Mammary epithelial cell (primary cell): ENCODE data around the gene AHDC1.

Experiments
- EZH2 ChIP-seq: IDR thresholded peaks from 2 replicates; pipeline ENCODE4 v1.6.1; 2012; ENCODE audit warnings: low read length, inconsistent platforms, borderline replicate concordance
- TF ChIP-seq, protein P1 (sequence below), 2 donors: IDR thresholded peaks in 1 of 2; conservative IDR thresholded peaks in 1 of 2; 2 replicates each; pipeline ENCODE4 v1.5.1; 2011 to 2012; ENCODE audit warnings: inconsistent platforms in 2 of 2, low read length in 2 of 2, mild to moderate bottlenecking in 2 of 2, control low read depth in 1 of 2, low read depth in 1 of 2; ENCODE audit not compliant: insufficient read depth in 1 of 2; ENCODE audit errors: extremely low read depth in 1 of 2

DNA sequence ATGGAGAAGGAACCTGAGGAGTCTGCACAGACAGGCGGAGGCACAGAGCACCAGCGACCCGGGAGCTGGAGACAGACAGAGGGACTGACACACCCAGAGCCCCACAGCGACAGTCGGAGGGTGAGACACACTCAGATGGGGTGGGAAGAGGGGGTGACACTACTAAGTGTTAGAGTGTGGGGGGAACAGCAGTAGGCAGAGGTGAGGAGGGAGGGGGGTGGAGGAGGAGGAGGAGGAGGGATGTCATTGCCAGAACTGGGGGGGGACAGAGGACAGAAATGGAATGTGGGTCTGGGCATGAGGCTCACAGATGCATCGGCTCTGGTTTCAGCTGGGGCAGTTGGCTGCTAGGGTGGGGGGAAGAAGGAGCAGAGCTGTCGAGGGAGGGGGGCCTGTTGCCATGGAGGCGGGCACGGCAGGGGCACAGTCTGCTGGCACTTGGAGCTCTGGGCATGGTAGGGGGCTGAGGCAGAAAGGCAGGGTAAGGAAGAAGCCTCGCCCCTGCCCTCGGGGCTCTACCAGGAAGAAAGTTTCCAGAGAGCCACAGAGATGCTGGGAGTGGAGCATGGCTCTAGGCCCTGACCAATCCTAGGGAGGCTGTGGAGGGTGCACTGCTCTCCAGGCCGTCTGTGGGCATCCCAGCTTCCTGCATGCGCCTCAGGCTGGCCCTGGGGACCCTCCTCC lies 37.3 kb downstream of the AHDC1 start:
- TF ChIP-seq, protein P1, sequence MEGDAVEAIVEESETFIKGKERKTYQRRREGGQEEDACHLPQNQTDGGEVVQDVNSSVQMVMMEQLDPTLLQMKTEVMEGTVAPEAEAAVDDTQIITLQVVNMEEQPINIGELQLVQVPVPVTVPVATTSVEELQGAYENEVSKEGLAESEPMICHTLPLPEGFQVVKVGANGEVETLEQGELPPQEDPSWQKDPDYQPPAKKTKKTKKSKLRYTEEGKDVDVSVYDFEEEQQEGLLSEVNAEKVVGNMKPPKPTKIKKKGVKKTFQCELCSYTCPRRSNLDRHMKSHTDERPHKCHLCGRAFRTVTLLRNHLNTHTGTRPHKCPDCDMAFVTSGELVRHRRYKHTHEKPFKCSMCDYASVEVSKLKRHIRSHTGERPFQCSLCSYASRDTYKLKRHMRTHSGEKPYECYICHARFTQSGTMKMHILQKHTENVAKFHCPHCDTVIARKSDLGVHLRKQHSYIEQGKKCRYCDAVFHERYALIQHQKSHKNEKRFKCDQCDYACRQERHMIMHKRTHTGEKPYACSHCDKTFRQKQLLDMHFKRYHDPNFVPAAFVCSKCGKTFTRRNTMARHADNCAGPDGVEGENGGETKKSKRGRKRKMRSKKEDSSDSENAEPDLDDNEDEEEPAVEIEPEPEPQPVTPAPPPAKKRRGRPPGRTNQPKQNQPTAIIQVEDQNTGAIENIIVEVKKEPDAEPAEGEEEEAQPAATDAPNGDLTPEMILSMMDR (conservative IDR thresholded peaks at IDR 0.05 in 1 of 2, IDR thresholded peaks at IDR 0.05 in 1 of 2; ENCODE audit: extremely low read depth in 1 of 2, insufficient read depth in 1 of 2, low read depth in 1 of 2, low read length in 2 of 2), result no peak
- TF ChIP-seq EZH2, result no peak
